NCI-H2029 treated with DMSO at 0.1 percent for 48 hours (cell line): ENCODE results near the gene FAN1.
"Not testable (repeated sequence)": the region's sequence is repeated elsewhere in the genome, so short reads cannot be mapped to it uniquely, and the experiment has no call there.

Source experiments
- DNase-seq: peaks from one replicate; lab custom pipeline; 2025; lab: John Stamatoyannopoulos, UW

The FAN1 gene

GRCh38 chr15:30903497-30904187 lies at the start of gene FAN1:
FAN1 (plus strand) TSS chr15:30903915; CDS start chr15:30904664, 749 bp downstream.
- DNase-seq = peak; percentile 22

- no peak for DNase-seq
Observed at GRCh38 chr15:30859091-30859874, 44.4 kb upstream of the FAN1 start.

- DNase-seq = no peak
Observed at GRCh38 chr15:30865257-30865656, 38.5 kb upstream of the FAN1 start.

GRCh38 chr15:30870681-30871080 lies 33.0 kb upstream of the FAN1 start:
- DNase-seq = no peak

GRCh38 chr15:30872341-30872748 lies 31.4 kb upstream of the FAN1 start:
- DNase-seq = no peak

- no peak for DNase-seq
Observed at GRCh38 chr15:30877070-30877469, 26.6 kb upstream of the FAN1 start.

- no peak for DNase-seq
Observed at GRCh38 chr15:30878515-30878914, 25.2 kb upstream of the FAN1 start.

- DNase-seq = no peak
Observed at GRCh38 chr15:30882849-30883433, 20.8 kb upstream of the FAN1 start.

GRCh38 chr15:30883666-30884065 lies 20.0 kb upstream of the FAN1 start:
- not testable (repeated sequence) for DNase-seq

- DNase-seq = no peak
Observed at GRCh38 chr15:30885814-30886213, 17.9 kb upstream of the FAN1 start.

- no peak for DNase-seq
Observed at GRCh38 chr15:30889196-30889595, 14.5 kb upstream of the FAN1 start.

GRCh38 chr15:30895461-30896210 lies 8.1 kb upstream of the FAN1 start:
- no peak for DNase-seq

GRCh38 chr15:30896211-30896606 lies 7.5 kb upstream of the FAN1 start:
- DNase-seq = no peak

GRCh38 chr15:30901889-30902288 lies 1.8 kb upstream of the FAN1 start:
- DNase-seq = no peak

GRCh38 chr15:30904812-30905211 lies 1.1 kb downstream of the FAN1 start:
- no peak for DNase-seq

GRCh38 chr15:30905821-30906220 lies 2.1 kb downstream of the FAN1 start:
- no peak for DNase-seq

- no peak for DNase-seq
Observed at GRCh38 chr15:30906366-30906765, 2.7 kb downstream of the FAN1 start.

- no peak for DNase-seq
Observed at GRCh38 chr15:30913761-30914160, 10.0 kb downstream of the FAN1 start.

- DNase-seq = no peak
Observed at GRCh38 chr15:30917013-30917412, 13.3 kb downstream of the FAN1 start.

- DNase-seq = no peak
Observed at GRCh38 chr15:30917675-30918074, 14.0 kb downstream of the FAN1 start.

- no peak for DNase-seq
Observed at GRCh38 chr15:30918366-30918765, 14.7 kb downstream of the FAN1 start.

GRCh38 chr15:30919877-30920550 lies 16.3 kb downstream of the FAN1 start:
- no peak for DNase-seq
